ENCODE data around the gene RIPOR1. TPM values are rescaled to one million over a fixed set of nuclear protein-coding genes. Genes with fewer than 3 reads are reported as not detected.

The RIPOR1 gene
- polyA plus RNA-seq, 1 of the 3 experiments (the other 2 are of a cell fraction), result 24.7 TPM

GRCh38 chr16:67490335-67491096 is 38.1 kb upstream of the RIPOR1 start:
- POLR2A ChIA-PET, result interaction anchor here (0.6 to 1.8 kb wide), 2 partner anchors 9 to 10 kb away, joined by 3 to 7 read pairs; partner anchors contain the start of gene ATP6V0D1
- no peak for TF ChIP-seq MEF2A (IDR thresholded peaks at IDR 0.05; ENCODE audit: borderline replicate concordance, low read depth)
- no peak for TF ChIP-seq FOXM1 (IDR thresholded peaks at IDR 0.05; ENCODE audit: low read depth)
- no peak for TF ChIP-seq NFIC (IDR thresholded peaks at IDR 0.05; ENCODE audit: borderline replicate concordance)
- TF ChIP-seq USF1 (IDR thresholded peaks at IDR 0.05; ENCODE audit: borderline replicate concordance, low read depth), result no peak
- TF ChIP-seq FOSL2 (IDR thresholded peaks at IDR 0.05; ENCODE audit: borderline replicate concordance, low read depth), result no peak
- no peak for TF ChIP-seq ZBTB33 (IDR thresholded peaks at IDR 0.05; ENCODE audit: borderline replicate concordance, low read depth)
- no peak for TF ChIP-seq EP300 (IDR thresholded peaks at IDR 0.05; ENCODE audit: borderline replicate concordance in 1 of 2, low read depth in 1 of 2, low read length in 1 of 2)
- TF ChIP-seq, protein P1, sequence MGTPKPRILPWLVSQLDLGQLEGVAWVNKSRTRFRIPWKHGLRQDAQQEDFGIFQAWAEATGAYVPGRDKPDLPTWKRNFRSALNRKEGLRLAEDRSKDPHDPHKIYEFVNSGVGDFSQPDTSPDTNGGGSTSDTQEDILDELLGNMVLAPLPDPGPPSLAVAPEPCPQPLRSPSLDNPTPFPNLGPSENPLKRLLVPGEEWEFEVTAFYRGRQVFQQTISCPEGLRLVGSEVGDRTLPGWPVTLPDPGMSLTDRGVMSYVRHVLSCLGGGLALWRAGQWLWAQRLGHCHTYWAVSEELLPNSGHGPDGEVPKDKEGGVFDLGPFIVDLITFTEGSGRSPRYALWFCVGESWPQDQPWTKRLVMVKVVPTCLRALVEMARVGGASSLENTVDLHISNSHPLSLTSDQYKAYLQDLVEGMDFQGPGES (IDR thresholded peaks at IDR 0.05; ENCODE audit: low read depth, low read length), result no peak
- TF ChIP-seq RXRA (IDR thresholded peaks at IDR 0.05; ENCODE audit: borderline replicate concordance, low read depth), result no peak
- no peak for TF ChIP-seq SMC3 (IDR thresholded peaks at IDR 0.05; ENCODE audit: low read depth, low read length)
- no peak for TF ChIP-seq PBX3 (IDR thresholded peaks at IDR 0.05)
- TF ChIP-seq GABPA (IDR thresholded peaks at IDR 0.05; ENCODE audit: low read depth), result no peak
- no peak for TF ChIP-seq JUND (IDR thresholded peaks at IDR 0.05)
- TF ChIP-seq RAD21 (IDR thresholded peaks at IDR 0.05; ENCODE audit: low read length), result no peak
- TF ChIP-seq GATA2 (CRISPR knock-in tag; IDR thresholded peaks at IDR 0.05), result no peak
- TF ChIP-seq, protein P2, sequence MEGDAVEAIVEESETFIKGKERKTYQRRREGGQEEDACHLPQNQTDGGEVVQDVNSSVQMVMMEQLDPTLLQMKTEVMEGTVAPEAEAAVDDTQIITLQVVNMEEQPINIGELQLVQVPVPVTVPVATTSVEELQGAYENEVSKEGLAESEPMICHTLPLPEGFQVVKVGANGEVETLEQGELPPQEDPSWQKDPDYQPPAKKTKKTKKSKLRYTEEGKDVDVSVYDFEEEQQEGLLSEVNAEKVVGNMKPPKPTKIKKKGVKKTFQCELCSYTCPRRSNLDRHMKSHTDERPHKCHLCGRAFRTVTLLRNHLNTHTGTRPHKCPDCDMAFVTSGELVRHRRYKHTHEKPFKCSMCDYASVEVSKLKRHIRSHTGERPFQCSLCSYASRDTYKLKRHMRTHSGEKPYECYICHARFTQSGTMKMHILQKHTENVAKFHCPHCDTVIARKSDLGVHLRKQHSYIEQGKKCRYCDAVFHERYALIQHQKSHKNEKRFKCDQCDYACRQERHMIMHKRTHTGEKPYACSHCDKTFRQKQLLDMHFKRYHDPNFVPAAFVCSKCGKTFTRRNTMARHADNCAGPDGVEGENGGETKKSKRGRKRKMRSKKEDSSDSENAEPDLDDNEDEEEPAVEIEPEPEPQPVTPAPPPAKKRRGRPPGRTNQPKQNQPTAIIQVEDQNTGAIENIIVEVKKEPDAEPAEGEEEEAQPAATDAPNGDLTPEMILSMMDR (IDR thresholded peaks at IDR 0.05), result no peak
- TF ChIP-seq TEAD4 (IDR thresholded peaks at IDR 0.05; ENCODE audit: borderline replicate concordance, insufficient read depth), result no peak
- 83% methylated on average over 8 of the region's 8 CpGs for WGBS (ENCODE audit: low lambda C conversion rate)
- H3K4me1 ChIP-seq (ENCODE audit: control insufficient read depth in 1 of 2, insufficient read depth in 2 of 2, low read depth in 1 of 2, low read length in 1 of 2), result peaks cover 0 to 6% of the 10 kb centered on the region in 2 experiments; a peak in 1 of 4 replicates
- peaks cover 0 to 3% of the 10 kb centered on the region in 2 experiments for H3K36me3 ChIP-seq (replicated peaks in 1 of 2; ENCODE audit: control insufficient read depth in 1 of 2, insufficient read depth in 2 of 2, low read length in 1 of 2)
- H3K9ac ChIP-seq, result no peak overlapping the region
- H3F3A ChIP-seq (replicated peaks; ENCODE audit: insufficient read depth), result peaks cover 5% of the 10 kb centered on the region
- H3K27ac ChIP-seq (ENCODE audit: low read depth in 2 of 2, low read length in 1 of 2), result no peak overlapping the region; a peak in 1 of 4 replicates
- H3K4me3 ChIP-seq (ENCODE audit: low read depth in 2 of 2, low read length in 1 of 2), result no peak overlapping the region
- no peaks in the 10 kb centered on the region for H3K9me2 ChIP-seq
- H2AFZ ChIP-seq (ENCODE audit: low read depth), result no peak overlapping the region
- no peaks in the 10 kb centered on the region for H4K20me1 ChIP-seq (ENCODE audit: insufficient read depth)
- no peak overlapping the region for H3K4me2 ChIP-seq
- no peaks in the 10 kb centered on the region for H3K79me2 ChIP-seq (ENCODE audit: insufficient read depth)
- H3K9me3 ChIP-seq, result no peaks in the 10 kb centered on the region
- DNase-seq, result no peak
- CTCF ChIA-PET, result interaction anchor here (2.3 to 7.4 kb wide), 5 partner anchors 9 to 57 kb away, joined by 15 to 57 read pairs (median 24); partner anchors contain the start of gene ATP6V0D1
- no peaks in the 10 kb centered on the region for H3K27me3 ChIP-seq (ENCODE audit: insufficient read depth)

Measured in SK-N-SH (cell line).